HEK293 (cell line): Measurements from ENCODE around the gene PCDHB11.
"Not testable (repeated sequence)": the region's sequence is repeated elsewhere in the genome, so short reads cannot be mapped to it uniquely, and the experiment has no call there.

Experiments
- ZBTB26 ChIP-seq: fragments of 450-650 bp; formaldehyde crosslinking; optimal IDR thresholded peaks from 2 replicates; pipeline ENCODE3; 2016; ENCODE audit warnings: missing biosample characterization, mild to moderate bottlenecking, missing genetic modification characterization
- ZNF138 ChIP-seq: fragments of 450-650 bp; formaldehyde crosslinking; IDR thresholded peaks from 2 replicates; pipeline ENCODE4 v1.5.1; 2016; ENCODE audit warnings: missing biosample characterization, missing genetic modification characterization, borderline replicate concordance
- ZNF274 ChIP-seq, 2 experiments: fragments of 200-500 bp in 1 of 2; fragments of 450-650 bp in 1 of 2; sonication (Bioruptor generic) in 1 of 2; formaldehyde crosslinking in 1 of 2; IDR thresholded peaks; 2 replicates each; pipeline versions ENCODE4 v1.5.1 to v1.6.1; 2014 to 2016; ENCODE audit warnings: borderline replicate concordance in 1 of 2, inconsistent platforms in 1 of 2, low read length in 1 of 2, missing biosample characterization in 1 of 2, missing genetic modification characterization in 1 of 2

- TF ChIP-seq ZBTB26 (tag by site-specific recombination); ZNF274 (IDR thresholded peaks at IDR 0.05; ENCODE audit: low read length); ZNF274 (tag by site-specific recombination; IDR thresholded peaks at IDR 0.05; ENCODE audit: borderline replicate concordance); ZNF138 (tag by site-specific recombination): not testable (repeated sequence)
Observed at GRCh38 chr5:141189131-141189530, 10.3 kb upstream of the PCDHB11 start.
